GM19025 (cell line): ENCODE results near the gene CTPS1.

ENCODE experiments used
- ATAC-seq: cut with Tn5 transposase; IDR thresholded peaks from one replicate; pipeline ENCODE4 v1.9.1; 2021; ENCODE audit warnings: mild to moderate bottlenecking, low read depth, moderate library complexity; ENCODE audit not compliant: unreplicated experiment

CTPS1 gene

GRCh38 chr1:41021526-41022308 lies 42.2 kb downstream of the CTPS1 start, which contains the start of gene SLFNL1:
SLFNL1 (minus strand) TSS chr1:41021725; CDS start chr1:41020660, 1,065 bp downstream.
- ATAC-seq: no peak

- no peak for ATAC-seq
These were observed 42.9 kb downstream of the CTPS1 start for GRCh38 chr1:41022424-41022823.

DNA sequence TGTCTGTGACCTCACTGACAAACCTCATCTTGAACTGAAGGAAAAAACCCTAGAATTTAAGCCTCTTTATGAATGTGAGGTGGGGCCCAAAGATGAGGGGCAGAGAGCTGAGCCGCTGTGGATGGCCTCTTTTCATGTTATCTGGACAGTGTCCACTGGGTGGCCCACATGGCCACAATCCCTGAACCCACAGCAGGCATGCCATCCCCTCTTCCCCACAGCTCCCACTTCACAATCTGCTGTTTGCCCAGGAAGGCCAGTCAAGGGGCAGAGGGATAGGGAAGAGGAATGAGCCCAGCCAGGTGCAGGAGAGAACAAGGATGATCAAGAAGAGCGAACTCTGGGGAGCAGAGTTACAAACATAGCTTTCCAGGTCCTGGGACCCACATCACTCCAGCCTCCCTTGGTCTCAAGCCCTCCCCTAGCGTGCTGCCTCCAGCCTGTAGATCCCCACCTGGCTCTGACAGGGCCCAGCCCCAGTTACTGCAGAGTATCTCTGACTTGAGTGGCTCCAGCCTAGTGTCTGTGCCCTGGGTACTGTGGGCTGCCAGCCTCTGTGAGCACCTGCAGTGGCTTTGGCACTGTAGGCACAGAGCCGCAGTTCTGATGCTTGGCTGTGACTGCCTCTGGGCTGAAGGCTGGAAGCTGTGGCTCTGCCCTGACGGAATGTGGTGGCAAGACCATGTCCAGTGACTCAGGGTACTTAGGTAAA lies 43.9 kb downstream of the CTPS1 start:
- no peak for ATAC-seq

DNA sequence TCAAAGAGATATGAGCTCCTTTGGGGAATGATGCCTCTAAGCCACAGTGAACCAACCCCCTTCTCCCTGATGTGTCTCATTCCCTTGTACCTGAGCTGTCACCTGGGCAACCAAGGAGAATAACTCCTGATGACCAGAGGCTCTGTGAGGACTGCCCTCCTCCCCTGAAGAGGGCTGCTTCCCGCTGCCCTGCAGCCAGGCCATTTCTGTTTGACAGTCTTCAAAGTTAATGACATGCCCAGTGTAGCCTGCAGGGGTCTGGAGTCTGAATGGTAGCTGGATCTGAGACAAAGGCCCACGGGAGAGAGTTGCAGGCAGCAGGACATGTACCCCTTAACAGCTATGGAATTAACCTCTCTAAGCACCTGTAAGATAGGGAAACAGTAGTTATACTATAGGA lies 45.5 kb downstream of the CTPS1 start:
- no peak for ATAC-seq

DNA sequence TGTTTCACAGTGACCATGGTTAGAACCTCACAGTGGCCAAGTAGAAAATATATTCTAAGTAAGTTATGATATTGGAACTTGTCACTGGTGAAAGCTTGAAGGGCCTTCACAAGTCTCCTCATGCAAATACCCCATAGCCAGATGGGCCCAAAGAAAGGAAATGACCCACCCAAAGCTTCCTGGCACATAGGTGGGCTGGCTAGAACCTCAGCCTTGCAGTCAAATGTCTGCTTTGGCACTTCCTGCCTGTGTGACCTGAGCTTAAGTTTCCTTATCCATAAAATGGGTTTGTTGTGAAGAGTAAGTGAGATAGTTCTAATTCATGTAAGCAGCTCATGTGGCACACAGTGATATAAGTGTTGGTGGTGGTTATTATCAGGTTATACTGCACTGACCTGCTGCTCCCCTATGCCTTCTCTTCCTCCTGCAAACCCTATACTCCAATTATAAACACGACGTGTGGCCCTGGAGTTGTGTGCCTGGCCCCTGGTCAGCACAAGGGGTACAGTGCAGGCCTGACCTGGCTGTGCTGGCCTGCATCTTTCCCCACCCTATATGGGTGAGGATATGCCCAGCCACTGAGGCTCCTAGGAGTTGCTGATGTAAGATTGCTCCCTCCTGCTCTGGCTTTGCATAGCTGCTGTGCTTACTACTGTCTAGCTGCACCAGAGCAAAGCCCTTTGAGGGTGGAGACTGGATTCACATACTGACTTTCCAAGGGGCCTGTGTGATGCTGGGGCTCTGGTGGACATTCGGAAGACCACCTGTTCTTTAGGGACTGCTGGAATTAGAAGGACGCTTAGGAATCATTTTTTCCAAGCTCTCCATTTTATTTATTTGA lies 46.7 kb downstream of the CTPS1 start:
- no peak for ATAC-seq

DNA sequence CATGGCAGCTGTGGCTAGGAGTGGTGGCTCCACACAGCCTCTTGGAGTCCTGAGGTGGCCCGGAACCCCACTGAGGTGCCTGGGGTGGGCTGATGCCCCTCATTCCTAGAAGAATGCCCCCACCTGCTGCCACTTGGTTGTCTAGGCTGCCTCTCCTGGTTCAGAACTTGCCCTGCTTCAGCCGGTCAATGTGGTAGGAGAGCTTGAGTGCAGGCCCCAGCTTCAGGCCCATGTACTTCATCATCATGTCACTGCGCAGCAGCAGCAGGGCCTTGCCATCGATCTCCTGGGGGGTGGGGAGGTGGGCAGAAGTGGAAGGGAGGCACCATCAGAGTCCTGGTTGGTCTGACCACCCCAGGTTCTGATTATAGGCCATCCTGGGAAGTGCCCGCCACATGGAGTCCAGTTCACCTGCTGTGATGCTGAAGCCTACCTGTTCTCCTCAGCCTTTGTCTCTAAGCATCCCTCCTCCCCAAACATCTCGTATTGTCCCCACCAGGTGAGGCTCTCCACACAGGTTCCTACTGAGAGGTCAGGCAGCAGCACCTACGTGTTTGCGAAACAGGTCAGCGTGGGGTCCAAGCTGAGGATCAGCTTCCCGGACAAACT lies 48.6 kb downstream of the CTPS1 start:
- no peak for ATAC-seq

DNA sequence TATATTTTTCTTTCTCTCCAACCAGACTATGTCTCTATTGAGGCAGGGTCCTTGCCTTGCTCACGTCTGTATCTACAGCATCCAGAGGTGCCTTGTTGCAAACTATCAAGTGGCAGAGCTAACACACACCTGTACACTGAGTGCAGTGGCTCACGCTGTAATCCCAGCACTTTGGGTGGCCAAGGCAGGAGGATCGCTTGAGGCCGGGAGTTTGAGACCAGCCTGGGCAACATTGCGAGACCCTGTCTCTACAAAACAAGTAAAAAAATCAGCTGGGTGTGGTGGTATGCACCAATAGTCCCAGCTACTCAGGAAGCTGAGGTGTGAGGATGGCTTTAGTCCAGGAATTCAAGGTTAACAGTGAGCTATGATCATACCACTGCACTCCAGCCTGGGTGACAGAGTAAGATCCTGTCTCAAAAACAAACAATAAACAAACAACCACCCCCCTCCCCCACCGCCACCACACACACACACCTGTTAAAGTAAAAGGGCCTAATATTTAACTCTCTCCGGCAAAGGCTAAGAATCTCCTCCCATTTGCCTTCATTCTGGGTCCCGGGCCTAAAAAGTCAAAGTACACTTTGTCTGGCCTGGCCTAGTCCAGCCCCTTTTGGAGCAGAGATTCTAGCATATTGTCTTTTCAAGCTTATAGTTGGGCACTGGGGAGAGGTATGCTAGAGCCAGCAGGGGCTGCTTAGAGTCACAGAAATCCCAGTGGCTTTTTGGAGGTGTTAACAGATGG lies 51.5 kb downstream of the CTPS1 start:
- ATAC-seq: no peak

DNA sequence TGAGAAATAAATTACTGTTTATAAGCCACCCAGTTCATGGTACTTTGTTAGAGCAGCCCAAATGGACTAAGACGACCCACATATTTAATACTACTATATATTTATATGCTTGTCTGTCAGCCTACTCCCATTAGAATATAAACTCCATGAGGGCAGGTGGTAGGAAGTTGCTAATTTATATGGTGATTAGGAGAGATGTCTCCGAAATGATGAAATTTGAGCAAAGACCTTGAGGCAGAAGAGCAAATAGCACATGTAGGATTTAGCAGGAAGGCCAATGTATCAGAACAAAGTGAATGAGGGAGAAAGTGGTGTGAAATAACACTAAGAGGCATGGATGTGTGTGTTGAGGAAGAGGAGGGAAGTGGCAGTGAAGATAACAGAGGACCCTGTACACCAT lies 52.7 kb downstream of the CTPS1 start:
- ATAC-seq: no peak

DNA sequence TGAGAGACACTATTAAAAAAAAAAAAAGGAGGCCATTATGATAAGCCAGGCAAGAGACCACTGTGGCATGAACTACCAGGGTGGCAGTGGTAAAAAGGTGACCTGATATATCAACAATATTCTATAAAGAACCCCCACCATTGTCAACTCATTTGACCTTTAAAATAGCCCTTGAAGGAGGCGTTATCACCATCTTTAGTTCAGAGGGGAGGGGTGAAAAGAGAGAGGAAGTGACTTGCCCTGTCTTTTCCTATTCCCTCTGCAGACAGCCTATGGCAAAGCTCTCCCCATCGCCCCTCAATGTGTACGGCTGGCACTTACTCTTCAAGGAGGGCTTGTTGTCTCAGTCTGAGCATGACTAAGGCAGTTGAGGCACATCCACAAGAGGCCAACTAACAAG lies 53.8 kb downstream of the CTPS1 start:
- ATAC-seq: no peak

DNA sequence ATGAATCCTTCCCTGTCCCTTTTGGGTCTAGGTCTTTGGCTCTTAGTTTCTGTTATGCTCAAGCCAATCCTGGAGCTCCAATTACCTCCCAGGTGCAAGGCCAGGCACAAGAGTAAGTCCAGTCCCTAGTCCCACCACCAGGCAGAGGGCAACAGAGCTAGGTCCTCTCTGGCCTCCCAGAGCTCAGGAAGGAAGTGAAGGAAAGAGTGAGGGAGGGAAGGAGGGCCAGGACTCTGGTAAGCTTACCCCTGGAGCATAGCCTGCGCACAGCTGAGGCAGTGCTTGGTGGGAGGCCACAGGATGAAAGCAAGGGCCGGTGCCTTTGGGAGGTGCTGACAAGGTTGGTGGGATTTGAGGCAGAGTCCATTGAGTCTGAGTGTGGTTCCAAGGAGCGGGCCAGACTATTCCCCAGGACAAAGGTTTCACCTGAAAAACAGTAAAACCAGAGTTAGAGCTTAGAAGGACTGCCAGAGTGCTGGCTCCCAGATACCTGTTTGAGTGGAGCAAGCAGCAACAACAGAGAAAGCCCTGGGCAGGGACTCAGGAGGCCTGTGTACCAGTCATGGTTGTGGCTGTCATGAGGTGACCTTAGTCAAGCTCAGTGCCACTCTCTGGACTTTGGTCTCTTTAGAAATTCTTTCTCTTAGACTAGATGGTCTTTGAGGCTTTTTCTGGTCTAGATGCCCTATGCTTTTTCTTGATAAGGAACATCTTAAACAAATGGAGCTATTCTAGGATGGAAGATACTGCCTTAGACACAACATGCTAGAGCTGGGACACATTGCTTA lies 57.8 kb downstream of the CTPS1 start:
- ATAC-seq: no peak

GRCh38 chr1:41038110-41038509 lies 58.6 kb downstream of the CTPS1 start:
- no peak for ATAC-seq

DNA sequence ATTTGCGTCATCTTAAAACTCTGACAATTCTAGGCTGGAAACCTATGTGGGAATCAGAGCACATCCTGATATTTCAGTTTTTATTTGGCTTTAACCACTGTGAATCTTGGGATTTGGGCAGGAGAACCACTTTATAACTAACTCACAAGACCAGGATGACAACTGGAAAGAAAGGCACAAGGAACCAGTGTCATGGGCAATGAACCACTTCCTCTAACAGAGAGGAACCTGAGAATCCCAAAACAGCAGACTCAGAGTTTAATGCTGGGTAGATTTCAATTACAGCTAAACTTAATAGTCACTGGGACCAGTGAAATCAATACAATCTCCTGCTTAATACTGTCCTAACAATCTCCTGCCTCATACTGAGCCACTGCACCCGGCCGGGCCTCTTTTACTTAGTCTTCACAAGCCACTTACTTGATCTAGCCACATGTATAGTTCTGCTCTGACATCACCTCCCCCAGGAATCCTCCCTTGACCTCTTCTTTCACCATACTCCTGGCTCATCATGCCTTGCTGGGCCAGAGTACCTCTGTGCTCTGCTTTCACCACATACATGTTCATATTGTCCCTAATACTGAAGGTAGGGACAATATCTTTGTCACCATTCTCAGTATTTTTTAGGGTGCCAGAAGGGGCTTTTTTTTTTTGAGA lies 62.2 kb downstream of the CTPS1 start:
- no peak for ATAC-seq

DNA sequence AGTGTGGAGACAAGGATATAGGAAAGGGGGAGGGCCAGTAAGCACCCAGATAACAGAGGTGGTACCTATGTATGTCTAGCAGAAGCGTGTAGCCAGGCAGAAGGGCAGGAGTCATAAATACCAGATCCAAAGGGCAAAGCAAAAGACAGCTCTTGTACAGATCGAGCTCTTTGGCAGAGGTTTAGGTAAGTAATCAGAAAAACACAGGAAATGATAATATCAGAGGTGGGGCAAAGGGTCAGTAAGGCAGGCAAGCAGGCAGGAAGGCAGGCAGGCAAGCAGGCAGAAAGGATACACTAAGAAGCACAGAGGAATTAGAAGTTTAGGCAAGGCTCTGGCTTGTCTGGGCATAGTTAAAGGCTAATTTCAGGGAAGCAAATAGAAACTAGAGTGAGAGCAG lies 64.7 kb downstream of the CTPS1 start:
- ATAC-seq: no peak

DNA sequence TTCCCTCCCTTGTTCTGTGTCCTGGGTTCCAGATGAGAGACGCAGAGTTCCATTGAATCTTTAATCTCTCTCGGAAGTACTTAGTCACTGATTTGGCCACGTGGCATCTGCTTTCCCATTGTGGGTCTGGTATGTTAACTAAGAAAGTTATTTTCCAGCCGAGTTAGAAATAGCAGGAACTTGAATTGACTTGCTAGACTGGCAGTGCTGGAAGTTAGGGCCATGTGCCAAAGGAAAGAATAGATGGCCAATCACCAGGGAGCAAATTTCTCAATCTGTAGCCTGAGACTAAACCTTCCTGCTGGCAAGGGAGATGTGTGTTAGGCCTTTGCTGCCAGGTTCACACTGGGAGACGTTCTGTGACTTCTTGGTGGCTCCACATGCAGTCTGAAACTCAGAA lies 66.2 kb downstream of the CTPS1 start:
- ATAC-seq: no peak

DNA sequence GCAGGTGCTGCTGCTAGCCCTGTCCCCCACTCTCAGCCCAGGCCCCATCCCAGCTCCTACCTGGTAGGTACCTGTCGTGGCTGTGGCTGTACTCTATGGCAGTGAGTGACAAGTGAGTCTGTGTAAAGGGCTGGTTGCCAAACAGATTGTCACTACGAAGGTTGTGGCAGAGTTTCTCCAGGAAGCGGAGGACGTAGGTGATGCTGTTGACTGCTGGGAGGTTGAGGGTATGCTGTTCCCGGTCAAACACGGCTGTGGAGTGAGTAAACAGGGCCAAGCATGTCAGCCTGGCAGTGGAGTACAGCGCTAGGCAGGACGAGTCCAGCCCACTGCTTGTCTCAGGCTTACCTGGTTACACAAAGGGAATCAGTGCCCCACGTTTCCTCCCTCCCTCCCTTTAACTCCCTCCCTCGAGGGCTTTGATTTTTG lies 66.9 kb downstream of the CTPS1 start:
- no peak for ATAC-seq

- no peak for ATAC-seq
These were observed 69.0 kb downstream of the CTPS1 start for GRCh38 chr1:41048540-41048939.

- ATAC-seq: no peak
These were observed 71.5 kb downstream of the CTPS1 start for GRCh38 chr1:41051022-41051421.

DNA sequence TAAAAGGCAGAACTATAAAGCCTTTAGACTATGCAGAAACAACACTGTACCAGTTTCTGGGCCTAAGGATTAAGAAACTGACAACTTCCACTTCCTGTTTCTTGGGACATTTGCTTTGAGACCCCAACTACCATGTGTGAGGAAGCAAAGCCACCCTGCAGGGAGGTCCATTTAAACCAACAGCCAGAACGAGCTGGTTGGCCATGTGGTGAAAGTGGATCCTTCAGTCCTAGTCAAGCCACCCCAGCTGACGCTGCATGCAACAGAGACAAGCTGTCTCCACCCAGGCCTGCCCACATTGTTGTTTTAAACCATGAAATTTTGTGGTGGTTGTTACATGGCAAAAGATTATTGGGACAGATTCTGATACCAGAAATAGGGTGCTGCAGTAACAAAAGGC lies 73.8 kb downstream of the CTPS1 start:
- ATAC-seq: no peak

DNA sequence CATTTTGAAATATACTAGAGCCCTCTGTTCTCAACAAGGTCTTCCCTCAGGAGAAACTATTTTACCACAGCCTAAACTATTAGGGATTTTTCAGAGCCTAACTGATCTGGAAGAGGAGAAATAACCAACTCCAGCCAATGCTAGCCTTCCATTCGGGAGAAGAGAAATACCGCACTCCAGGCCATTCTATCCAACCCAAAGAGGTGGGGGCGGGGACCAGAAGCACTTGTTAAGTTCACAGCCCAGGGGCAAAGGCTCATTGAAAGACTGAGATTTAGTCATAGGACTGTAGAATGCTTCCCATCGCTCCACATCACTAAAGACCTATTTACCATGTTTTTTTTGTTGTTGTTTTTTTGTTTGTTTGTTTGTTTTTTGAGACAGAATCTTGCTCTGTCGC lies 77.4 kb downstream of the CTPS1 start:
- ATAC-seq: no peak
